Measurements from ENCODE around the gene ACRBP. TPM values are rescaled to one million over a fixed set of nuclear protein-coding genes. Genes with fewer than 3 reads are reported as not detected.

The ACRBP gene
- total and polyA plus RNA-seq, 2 donors (not counting 1 experiment from before 2014, with no cell fraction given): 10.7 to 12.3 TPM

DNA sequence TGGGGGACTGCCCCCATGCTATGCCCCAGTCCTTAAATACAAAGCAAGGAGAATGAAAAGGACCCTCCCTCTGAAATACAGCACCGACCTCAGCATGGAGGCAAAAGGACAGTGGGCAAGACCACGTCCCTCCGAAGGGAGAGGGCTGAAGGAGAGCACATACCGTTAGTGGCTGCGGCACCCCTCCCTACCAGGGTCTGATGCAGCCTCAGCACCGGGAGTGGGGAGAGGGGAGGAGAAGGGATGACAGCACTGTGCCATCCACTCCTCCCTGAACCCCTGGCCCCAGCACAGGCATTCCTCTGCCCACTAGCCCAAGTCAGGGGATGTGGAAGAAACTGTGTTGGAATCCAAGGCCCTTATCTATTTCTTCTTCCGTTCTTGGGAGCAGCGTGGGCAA lies 3.6 kb upstream of the ACRBP start:
- H3K9me3 ChIP-seq (ENCODE audit: control extremely low read depth in 1 of 3, control insufficient read depth in 2 of 3, insufficient read depth in 1 of 3, low read length in 2 of 3): no peaks in the 10 kb centered on the region
- no CpG with 5 or more reads among the region's 8 CpGs for WGBS (ENCODE audit: insufficient coverage)
- DNase-seq (no peak), ATAC-seq (ENCODE audit: low read depth) (no peak)
- H3K4me1 ChIP-seq (ENCODE audit: control insufficient read depth in 2 of 2, insufficient read depth in 2 of 2, low read length in 2 of 2): peaks cover 5 to 17% of the 10 kb centered on the region in 2 donors
- peaks cover 3% of the 10 kb centered on the region for H4K20me1 ChIP-seq (ENCODE audit: control insufficient read depth, insufficient read depth, low read length, poor library complexity, severe bottlenecking)
- H3K36me3 ChIP-seq (replicated peaks in 1 of 2; ENCODE audit: control extremely low read depth in 1 of 2, control insufficient read depth in 1 of 2, extremely low read depth in 1 of 2, insufficient read depth in 2 of 2, low read length in 1 of 2): peaks cover 3 to 54% of the 10 kb centered on the region in 2 experiments
- ChIA-PET POLR2A (no interaction called here), CTCF (interaction anchor here (0.6 kb wide), 1 partner anchor 23 kb away, joined by 3 read pairs; no protein-coding TSS in a partner anchor)
- Mint-ChIP-seq H3K9me3 (ENCODE audit: insufficient read depth) (no peaks in the 10 kb centered on the region), H3K4me3 (no peak overlapping the region), H3K4me1 (peaks cover 14% of the 10 kb centered on the region), H3K27me3 (no peaks in the 10 kb centered on the region), H3K27ac (no peak overlapping the region)
- no peak overlapping the region for H2AFZ ChIP-seq (ENCODE audit: insufficient read depth, low read depth, low read length, poor library complexity, severe bottlenecking)
- H3K9ac ChIP-seq (ENCODE audit: low read length): no peak overlapping the region
- peaks cover 31% of the 10 kb centered on the region for H3K79me2 ChIP-seq (ENCODE audit: control insufficient read depth, insufficient read depth, low read length)
- TF ChIP-seq, protein P1, sequence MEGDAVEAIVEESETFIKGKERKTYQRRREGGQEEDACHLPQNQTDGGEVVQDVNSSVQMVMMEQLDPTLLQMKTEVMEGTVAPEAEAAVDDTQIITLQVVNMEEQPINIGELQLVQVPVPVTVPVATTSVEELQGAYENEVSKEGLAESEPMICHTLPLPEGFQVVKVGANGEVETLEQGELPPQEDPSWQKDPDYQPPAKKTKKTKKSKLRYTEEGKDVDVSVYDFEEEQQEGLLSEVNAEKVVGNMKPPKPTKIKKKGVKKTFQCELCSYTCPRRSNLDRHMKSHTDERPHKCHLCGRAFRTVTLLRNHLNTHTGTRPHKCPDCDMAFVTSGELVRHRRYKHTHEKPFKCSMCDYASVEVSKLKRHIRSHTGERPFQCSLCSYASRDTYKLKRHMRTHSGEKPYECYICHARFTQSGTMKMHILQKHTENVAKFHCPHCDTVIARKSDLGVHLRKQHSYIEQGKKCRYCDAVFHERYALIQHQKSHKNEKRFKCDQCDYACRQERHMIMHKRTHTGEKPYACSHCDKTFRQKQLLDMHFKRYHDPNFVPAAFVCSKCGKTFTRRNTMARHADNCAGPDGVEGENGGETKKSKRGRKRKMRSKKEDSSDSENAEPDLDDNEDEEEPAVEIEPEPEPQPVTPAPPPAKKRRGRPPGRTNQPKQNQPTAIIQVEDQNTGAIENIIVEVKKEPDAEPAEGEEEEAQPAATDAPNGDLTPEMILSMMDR (IDR thresholded peaks at IDR 0.05): no peak
- TF ChIP-seq EZH2 (IDR thresholded peaks at IDR 0.05; ENCODE audit: borderline replicate concordance, insufficient read depth, low read depth, low read length, poor library complexity, severe bottlenecking): no peak
- intact Hi-C loops (cut with micrococcal nuclease): no loop called here
- no peaks in the 10 kb centered on the region for H3K27me3 ChIP-seq (replicated peaks in 1 of 4; ENCODE audit: control extremely low read depth in 1 of 4, control insufficient read depth in 3 of 4, insufficient read depth in 4 of 4, low read length in 3 of 4)
- H3K4me2 ChIP-seq (replicated peaks; ENCODE audit: low read depth, low read length, poor library complexity, severe bottlenecking): no peak overlapping the region
- H3K4me3 ChIP-seq (ENCODE audit: control extremely low read depth in 1 of 5, extremely low read depth in 1 of 5, insufficient read depth in 1 of 5, low read depth in 2 of 5, low read length in 4 of 5): no peak overlapping the region
- H3K27ac ChIP-seq (ENCODE audit: low read length in 2 of 2): no peak overlapping the region

DNA sequence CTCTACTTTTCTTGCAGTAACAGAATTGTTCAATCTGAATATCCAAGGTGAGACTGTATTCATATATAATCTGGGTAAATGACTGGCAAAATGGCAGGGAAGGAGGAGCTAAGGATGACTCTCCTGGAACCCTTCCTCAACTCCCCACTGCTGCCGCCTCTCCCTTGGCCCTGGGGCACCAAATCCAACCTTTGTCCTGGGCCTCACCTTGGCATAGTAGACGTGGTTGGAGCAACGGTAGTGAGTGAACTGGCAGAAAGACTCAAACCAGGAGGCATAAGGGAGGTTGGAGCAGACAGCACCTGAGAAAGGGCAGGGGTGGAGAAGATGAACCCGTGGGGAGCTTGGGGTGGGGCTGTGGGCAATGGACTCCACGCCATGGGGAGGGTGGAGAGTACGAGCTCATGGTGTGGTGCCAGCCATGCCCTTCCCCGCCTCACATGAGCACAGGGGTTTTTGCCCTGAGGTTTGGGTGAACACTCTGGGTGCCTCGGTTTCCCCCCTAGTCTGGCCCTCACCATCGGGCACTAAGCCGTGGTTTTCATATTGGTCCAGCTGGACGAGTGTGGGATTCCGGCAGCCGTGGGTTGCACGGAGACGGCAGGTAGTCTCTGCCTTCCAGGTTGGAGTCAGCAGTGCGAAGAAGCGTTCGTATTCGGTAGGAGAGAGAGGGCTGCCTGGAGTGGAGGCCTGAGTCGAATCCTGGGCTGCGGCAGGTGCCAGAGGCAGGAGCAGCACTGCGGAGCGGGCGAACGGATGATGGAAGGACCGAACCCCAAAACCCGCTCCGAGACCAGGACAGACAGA lies 753 bp downstream of the ACRBP start:
- H3K27ac Mint-ChIP-seq: peak overlapping the region; percentile 68
- peak overlapping the region; percentile 87 for H2AFZ ChIP-seq (ENCODE audit: insufficient read depth, low read depth, low read length, poor library complexity, severe bottlenecking)
- H3K36me3 ChIP-seq (replicated peaks in 1 of 2; ENCODE audit: control extremely low read depth in 1 of 2, control insufficient read depth in 1 of 2, extremely low read depth in 1 of 2, insufficient read depth in 2 of 2, low read length in 1 of 2): peaks cover 0 to 28% of the 10 kb centered on the region in 2 experiments
- H3K9me3 ChIP-seq (ENCODE audit: control extremely low read depth in 1 of 3, control insufficient read depth in 2 of 3, insufficient read depth in 1 of 3, low read length in 2 of 3): peaks cover 0 to 14% (median 0%) of the 10 kb centered on the region in 3 donors
- no peaks in the 10 kb centered on the region for H3K27me3 Mint-ChIP-seq
- no peak for TF ChIP-seq EZH2 (IDR thresholded peaks at IDR 0.05; ENCODE audit: borderline replicate concordance, insufficient read depth, low read depth, low read length, poor library complexity, severe bottlenecking)
- TF ChIP-seq, protein P1 (IDR thresholded peaks at IDR 0.05): no peak
- peaks cover 16% of the 10 kb centered on the region for H3K79me2 ChIP-seq (ENCODE audit: control insufficient read depth, insufficient read depth, low read length)
- ChIA-PET POLR2A (interaction anchor here (0.5 to 4.6 kb wide), 4 partner anchors 11 to 169 kb away, joined by 4 to 25 read pairs (median 6); partner anchors contain the start of gene LPAR5), CTCF (interaction anchor here (0.6 to 1.5 kb wide), 4 partner anchors 11 to 89 kb away, joined by 3 to 6 read pairs (median 3); no protein-coding TSS in a partner anchor)
- WGBS (ENCODE audit: insufficient coverage): 61% methylated on average over 26 of the region's 28 CpGs
- H3K27ac ChIP-seq (ENCODE audit: low read length in 2 of 2): peak overlapping the region in 1 of 2 donors; percentile 60
- intact Hi-C loops (cut with micrococcal nuclease): loop anchor here (1.0 kb wide), 1 partner anchor 8 kb away; no protein-coding TSS in a partner anchor
- no peaks in the 10 kb centered on the region for H3K27me3 ChIP-seq (replicated peaks in 1 of 4; ENCODE audit: control extremely low read depth in 1 of 4, control insufficient read depth in 3 of 4, insufficient read depth in 4 of 4, low read length in 3 of 4)
- peaks cover 24 to 43% of the 10 kb centered on the region in 2 donors for H3K4me1 ChIP-seq (ENCODE audit: control insufficient read depth in 2 of 2, insufficient read depth in 2 of 2, low read length in 2 of 2)
- H3K9me3 Mint-ChIP-seq (ENCODE audit: insufficient read depth): no peaks in the 10 kb centered on the region
- H3K9ac ChIP-seq (ENCODE audit: low read length): peak overlapping the region; percentile 74
- peak overlapping the region; percentile 98 for H3K4me2 ChIP-seq (replicated peaks; ENCODE audit: low read depth, low read length, poor library complexity, severe bottlenecking)
- H3K4me3 ChIP-seq (ENCODE audit: control extremely low read depth in 1 of 5, extremely low read depth in 1 of 5, insufficient read depth in 1 of 5, low read depth in 2 of 5, low read length in 4 of 5): peak overlapping the region in 4 of 5 experiments; percentile 49 to 77 (median 60)
- peak overlapping the region; percentile 83 for H3K4me3 Mint-ChIP-seq
- ATAC-seq (ENCODE audit: low read depth): no peak
- H4K20me1 ChIP-seq (ENCODE audit: control insufficient read depth, insufficient read depth, low read length, poor library complexity, severe bottlenecking): no peaks in the 10 kb centered on the region
- peaks cover 43% of the 10 kb centered on the region for H3K4me1 Mint-ChIP-seq
- DNase-seq: no peak

Data from B cell (primary cell).